ENCODE data around the gene IRS2.

GRCh38 chr13:109792416-109793059 lies 6.2 kb upstream of the IRS2 start:
- no peak for TF ChIP-seq POLR2A (IDR thresholded peaks at IDR 0.05; ENCODE audit: low read depth, low read length)
- TF ChIP-seq POLR2AphosphoS5 (IDR thresholded peaks at IDR 0.05; ENCODE audit: low read depth, low read length), result no peak
- no peak for TF ChIP-seq TAF1 (IDR thresholded peaks at IDR 0.05; ENCODE audit: low read depth, low read length)
- no peak for TF ChIP-seq POU2F2 (IDR thresholded peaks at IDR 0.05; ENCODE audit: low read depth, low read length)
